ENCODE data around the gene ZNF280A.

GRCh38 chr22:22547692-22548300, 27.7 kb upstream of the ZNF280A start:
- TF ChIP-seq POLR2AphosphoS5 (IDR thresholded peaks at IDR 0.05; ENCODE audit: insufficient read depth, low read depth, low read length) (no peak), MAX (IDR thresholded peaks at IDR 0.05; ENCODE audit: insufficient read depth, insufficient read length) (no peak), POLR2A (IDR thresholded peaks at IDR 0.05; ENCODE audit: low read depth, low read length) (no peak), MYC (IDR thresholded peaks at IDR 0.05; ENCODE audit: low read depth, low read length) (no peak), CTCF (IDR thresholded peaks at IDR 0.05; ENCODE audit: extremely low read depth in 1 of 2, insufficient read depth in 1 of 2, low read depth in 1 of 2, low read length in 2 of 2) (no peak), JUN (IDR thresholded peaks at IDR 0.05; ENCODE audit: borderline replicate concordance, insufficient read depth, insufficient read length, low read depth) (no peak)
